Astrocyte of the hippocampus (primary cell): ENCODE results near the gene MMAB.
A peak's percentile ranks its signal among the peaks of the same experiment; 100 is the strongest.

Source experiments
- DNase-seq: peaks from one replicate; pipeline ENCODE4 v3.0.0; 2011; ENCODE audit warnings: low read depth, low spot score

Gene MMAB

DNA sequence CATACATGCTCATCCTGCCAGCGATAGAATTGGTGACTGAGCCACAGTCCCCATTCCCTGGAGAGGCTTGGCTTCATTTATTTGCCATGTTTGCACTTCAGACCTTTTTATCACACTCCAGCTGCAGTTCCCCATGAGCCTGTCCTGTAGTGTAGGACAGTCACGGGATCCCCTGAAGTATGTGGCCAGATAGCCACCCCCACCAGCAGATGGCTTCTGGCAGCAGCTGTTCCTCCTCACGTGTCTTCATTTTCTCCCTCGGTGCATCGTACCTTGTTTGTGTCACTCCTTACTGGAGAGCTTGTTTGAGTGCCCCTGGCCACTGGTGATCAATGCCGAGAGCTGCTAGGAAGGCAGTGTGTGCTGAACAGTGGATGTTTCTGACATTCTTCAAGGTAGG lies 55.7 kb downstream of the MMAB start:
- no peak for DNase-seq

- DNase-seq, result no peak
Observed at GRCh38 chr12:109513977-109514376, 59.3 kb downstream of the MMAB start.

- peak; percentile 26 for DNase-seq
Observed at GRCh38 chr12:109513051-109513450, 60.3 kb downstream of the MMAB start.

- peak; percentile 16 for DNase-seq
Observed at GRCh38 chr12:109512608-109513007, 60.7 kb downstream of the MMAB start.

DNA sequence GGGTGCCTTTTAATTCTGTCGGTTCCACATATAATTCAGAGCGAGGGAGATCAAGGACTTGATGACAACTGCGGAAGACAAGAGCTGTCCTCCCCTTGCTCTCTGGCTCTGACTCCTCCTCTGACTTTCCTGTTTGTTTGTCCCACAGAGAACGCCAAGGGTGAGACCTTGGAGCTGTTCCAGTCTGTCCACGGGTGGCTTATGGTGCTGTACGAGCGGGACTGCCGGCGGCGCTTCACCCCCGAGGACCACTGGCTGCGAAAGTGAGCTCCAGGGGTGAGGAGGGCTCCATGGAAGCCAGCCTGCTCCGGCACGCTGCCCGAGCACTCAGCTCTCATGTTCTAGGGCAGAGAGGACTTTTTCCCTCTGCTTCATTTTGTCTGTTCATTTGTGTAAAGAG lies 63.1 kb downstream of the MMAB start:
- DNase-seq, result no peak

DNA sequence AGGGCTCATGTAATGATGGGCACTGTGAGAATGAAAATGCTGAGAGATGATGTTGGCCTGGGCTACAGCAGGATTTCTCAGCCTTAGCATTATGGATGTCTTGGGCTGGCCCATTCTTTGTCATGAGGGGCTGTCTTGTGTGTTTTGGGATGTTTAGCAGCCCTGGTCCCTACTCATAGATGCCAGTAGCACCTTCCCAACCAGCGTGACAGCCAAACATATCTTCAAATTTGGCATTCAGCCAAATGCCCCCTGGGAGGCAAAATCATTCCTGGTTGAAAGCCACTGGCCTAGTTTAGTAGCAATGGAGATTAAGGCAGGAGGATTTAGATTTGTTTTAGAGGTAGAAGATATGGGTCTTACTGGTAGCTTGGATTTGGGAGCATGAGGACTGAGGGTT lies 69.2 kb downstream of the MMAB start:
- peak; percentile 12 for DNase-seq
